Measurements from ENCODE around the gene GLA. TPM values are rescaled to one million over a fixed set of nuclear protein-coding genes. Genes with fewer than 3 reads are reported as not detected.

GLA gene
- total and polyA plus RNA-seq, 2 donors (not counting 3 experiments of a cell fraction or from before 2014, with no cell fraction given): 33.0 to 36.8 TPM

GRCh38 chrX:101359966-101360365 is 47.8 kb downstream of the GLA start:
- ChIA-PET CTCF (no interaction called here), POLR2A (no interaction called here)
- Histone ChIP-seq H3K4me2 (ENCODE audit: insufficient read depth, low read length) (no peak overlapping the region), H3K36me3 (ENCODE audit: control insufficient read depth in 2 of 2, extremely low read depth in 1 of 2, insufficient read depth in 2 of 2, low read length in 2 of 2) (no peaks in the 10 kb centered on the region), H3K4me1 (ENCODE audit: control insufficient read depth, extremely low read depth, insufficient read depth, low read length) (no peaks in the 10 kb centered on the region), H3K9me1 (replicated peaks; ENCODE audit: control insufficient read depth, extremely low read depth, insufficient read depth, low read length) (no peaks in the 10 kb centered on the region), H4K20me1 (replicated peaks; ENCODE audit: control insufficient read depth, extremely low read depth, insufficient read depth, low read length) (no peaks in the 10 kb centered on the region), H2AFZ (ENCODE audit: low read depth, low read length) (no peak overlapping the region), H3K9me3 (replicated peaks; ENCODE audit: control insufficient read depth, insufficient read depth, low read length) (no peaks in the 10 kb centered on the region), H3K79me2 (ENCODE audit: control insufficient read depth, insufficient read depth, low read length) (no peaks in the 10 kb centered on the region), H3K4me3 (replicated peaks in 1 of 3; ENCODE audit: insufficient read depth in 1 of 3, low read depth in 1 of 3, low read length in 3 of 3) (no peak overlapping the region), H3K27ac (ENCODE audit: insufficient read depth, low read depth, low read length) (no peak overlapping the region), H3K9ac (replicated peaks; ENCODE audit: extremely low read depth, insufficient read depth, low read length) (no peak overlapping the region), H3K27me3 (ENCODE audit: control insufficient read depth in 2 of 2, insufficient read depth in 2 of 2, low read length in 2 of 2) (no peaks in the 10 kb centered on the region)
- no peak for DNase-seq (ENCODE audit: low read depth, low spot score)
- TF ChIP-seq JUN (IDR thresholded peaks at IDR 0.05; ENCODE audit: borderline replicate concordance, insufficient read depth, insufficient read length, low read depth): no peak
- no TSS peak for BruUV-seq (replicated peaks)
- dilution Hi-C loops (cut with MboI; ENCODE audit: extremely low pct_ligation_motif_present, low sequenced_read_pairs): no loop called here
- intact Hi-C loops (cut with micrococcal nuclease): no loop called here
- no peak for FAIRE-seq

GRCh38 chrX:101357166-101357795 is 50.4 kb downstream of the GLA start:
- CTCF ChIA-PET: interaction anchor here (1.5 kb wide), 1 partner anchor 9 kb away, joined by 4 read pairs; the partner anchor contains the start of gene TIMM8A
- dilution Hi-C loops (cut with MboI; ENCODE audit: extremely low pct_ligation_motif_present, low sequenced_read_pairs) (no loop called here), intact Hi-C loops (cut with micrococcal nuclease) (no loop called here)

More at GRCh38 chrX:101357166-101357795, 50.4 kb downstream of the GLA start:
- POLR2A ChIA-PET: no interaction called here
- Histone ChIP-seq H3K4me3 (replicated peaks in 1 of 3; ENCODE audit: insufficient read depth in 1 of 3, low read depth in 1 of 3, low read length in 3 of 3) (no peak overlapping the region), H3K36me3 (ENCODE audit: control insufficient read depth in 2 of 2, extremely low read depth in 1 of 2, insufficient read depth in 2 of 2, low read length in 2 of 2) (no peaks in the 10 kb centered on the region), H3K27me3 (ENCODE audit: control insufficient read depth in 2 of 2, insufficient read depth in 2 of 2, low read length in 2 of 2) (no peaks in the 10 kb centered on the region), H3K79me2 (ENCODE audit: control insufficient read depth, insufficient read depth, low read length) (no peaks in the 10 kb centered on the region), H4K20me1 (replicated peaks; ENCODE audit: control insufficient read depth, extremely low read depth, insufficient read depth, low read length) (no peaks in the 10 kb centered on the region), H3K9ac (replicated peaks; ENCODE audit: extremely low read depth, insufficient read depth, low read length) (no peak overlapping the region), H3K4me1 (ENCODE audit: control insufficient read depth, extremely low read depth, insufficient read depth, low read length) (no peaks in the 10 kb centered on the region), H3K4me2 (ENCODE audit: insufficient read depth, low read length) (no peak overlapping the region), H3K9me1 (replicated peaks; ENCODE audit: control insufficient read depth, extremely low read depth, insufficient read depth, low read length) (no peaks in the 10 kb centered on the region), H3K27ac (ENCODE audit: insufficient read depth, low read depth, low read length) (no peak overlapping the region), H3K9me3 (replicated peaks; ENCODE audit: control insufficient read depth, insufficient read depth, low read length) (no peaks in the 10 kb centered on the region), H2AFZ (ENCODE audit: low read depth, low read length) (no peak overlapping the region)
- TF ChIP-seq MAX (IDR thresholded peaks at IDR 0.05; ENCODE audit: insufficient read depth, insufficient read length): no peak
- peak in 1 of 2 donors; percentile 8 for TF ChIP-seq CTCF (IDR thresholded peaks at IDR 0.05; ENCODE audit: extremely low read depth in 1 of 2, insufficient read depth in 1 of 2, low read depth in 1 of 2, low read length in 2 of 2)
- FAIRE-seq (peak; percentile 79), DNase-seq (ENCODE audit: low read depth, low spot score) (no peak)
- no TSS peak for BruUV-seq (replicated peaks)
